AG20443 (cell line): ENCODE results near the gene ATAD2B.
"Not testable (repeated sequence)": the region's sequence is repeated elsewhere in the genome, so short reads cannot be mapped to it uniquely, and the experiment has no call there.

Experiments used
- DNase-seq: peaks from one replicate; pipeline ENCODE4 v3.0.0; 2012; ENCODE audit warnings: low spot score, mixed read lengths

The ATAD2B gene

DNA sequence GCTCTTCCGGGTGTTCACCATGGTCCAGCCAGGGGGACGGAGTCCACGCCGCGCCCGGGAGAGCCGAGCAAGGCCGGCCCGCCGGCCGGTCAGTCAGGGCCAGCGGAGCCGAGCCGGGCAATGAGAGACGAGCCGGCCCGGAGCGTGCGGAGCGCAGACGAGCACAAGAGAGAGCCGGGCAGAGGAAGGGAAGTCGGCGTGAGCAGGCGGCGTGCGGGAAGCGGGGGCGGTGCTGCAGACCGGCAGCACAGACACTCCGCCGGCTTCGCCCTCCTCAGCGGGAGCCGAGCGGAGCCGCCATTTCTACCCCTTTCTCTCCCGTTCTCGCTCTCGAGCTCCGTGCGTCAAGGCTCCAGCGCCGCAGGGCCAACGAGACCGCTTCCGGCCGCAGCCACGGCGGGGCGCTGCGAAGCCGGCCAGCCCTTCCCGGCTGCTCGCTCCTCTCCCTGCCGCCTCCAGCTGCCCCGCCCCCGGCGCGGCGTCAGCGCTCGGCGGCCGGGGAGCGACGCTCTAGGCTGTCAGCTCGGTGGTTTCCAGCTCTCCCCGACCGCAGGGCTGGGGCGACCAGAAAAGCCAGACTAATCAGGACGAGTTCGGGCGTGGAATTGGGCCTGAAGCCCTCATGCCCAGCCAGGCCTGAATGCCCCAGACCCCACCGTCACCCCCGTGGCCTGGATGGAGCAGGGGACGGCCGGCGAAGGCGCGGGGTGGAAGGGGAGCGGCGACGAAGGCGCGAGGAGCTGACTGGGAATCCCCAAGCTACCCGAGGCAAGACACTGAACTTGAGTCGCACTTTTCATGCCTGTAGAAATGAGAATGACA, at the start of gene ATAD2B:
Gene ATAD2B (minus strand): TSS at position 374 of the 822 bp plus-strand sequence. CDS start 353 bp downstream, at position 21.
- DNase-seq, result peak; percentile 98

DNA sequence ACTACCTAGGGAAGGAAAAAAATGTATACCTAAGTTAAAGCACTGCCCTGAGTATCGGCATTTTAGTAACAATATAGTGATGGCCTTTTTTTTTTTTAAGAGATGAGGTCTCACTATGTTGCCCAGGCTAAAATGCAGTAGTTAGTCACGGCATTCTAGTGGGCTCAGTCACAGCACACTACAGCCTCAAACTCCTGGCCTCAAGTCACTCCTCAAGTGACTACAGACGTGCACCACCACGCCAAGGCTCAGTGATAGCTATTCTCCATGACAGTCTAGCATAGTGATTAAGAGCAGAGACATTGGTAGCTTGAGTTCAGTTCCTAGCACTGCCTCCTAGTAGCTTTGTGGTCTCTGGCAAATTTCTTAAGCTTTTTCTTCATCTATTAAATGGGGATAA, 40.9 kb upstream of the ATAD2B start:
- DNase-seq, result no peak

DNA sequence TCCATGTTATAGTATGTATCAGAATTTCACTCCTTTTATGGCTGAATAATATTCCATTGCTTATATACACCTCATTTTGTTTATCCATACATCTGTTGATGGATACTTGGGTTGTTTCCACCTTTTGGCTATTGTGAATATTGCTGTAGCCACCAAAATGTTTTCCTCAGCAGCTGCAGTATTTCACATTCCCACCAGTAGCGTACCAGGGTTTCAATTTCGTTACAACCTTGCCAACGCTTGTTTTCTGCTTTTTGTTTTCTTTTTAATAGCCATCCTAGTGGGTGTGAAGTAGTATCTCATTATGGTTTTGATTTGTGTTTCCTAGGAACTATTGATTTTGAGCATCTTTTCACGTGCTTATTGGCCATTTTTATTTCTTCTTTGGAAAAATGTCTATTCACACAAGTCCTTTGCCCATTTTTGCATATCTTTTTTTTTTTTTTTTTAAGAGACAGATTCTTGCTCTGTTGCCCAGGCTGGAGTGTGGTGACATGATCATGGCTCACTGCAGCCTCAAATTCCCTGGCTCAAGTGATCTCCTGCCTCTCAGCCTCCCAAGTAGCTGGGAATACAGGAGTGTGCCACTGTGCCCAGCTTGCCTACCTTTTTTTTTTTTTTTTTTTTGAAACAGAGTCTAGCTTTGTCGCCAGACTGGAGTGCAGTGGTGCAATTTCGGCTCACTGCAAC, 27.5 kb upstream of the ATAD2B start:
- DNase-seq, result peak; percentile 37

DNA sequence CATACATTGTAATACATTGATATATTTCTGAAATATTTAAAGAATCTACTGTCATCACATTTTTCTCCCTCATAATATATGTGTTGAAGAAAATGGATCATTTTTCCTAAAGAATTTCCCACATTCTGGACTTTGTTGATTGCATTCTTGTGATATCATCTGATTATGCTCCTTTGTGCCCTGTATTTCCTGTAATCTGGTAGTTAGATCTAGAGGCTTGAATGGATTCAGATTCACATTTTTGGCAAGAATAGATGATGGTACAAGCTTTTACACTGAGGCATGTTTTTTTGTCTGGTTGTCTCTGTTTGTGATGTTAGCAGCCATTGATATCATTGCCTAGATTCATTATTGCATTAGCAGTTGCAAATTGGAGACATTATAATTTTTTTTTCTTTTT, 26.7 kb upstream of the ATAD2B start:
- DNase-seq, result no peak

DNA sequence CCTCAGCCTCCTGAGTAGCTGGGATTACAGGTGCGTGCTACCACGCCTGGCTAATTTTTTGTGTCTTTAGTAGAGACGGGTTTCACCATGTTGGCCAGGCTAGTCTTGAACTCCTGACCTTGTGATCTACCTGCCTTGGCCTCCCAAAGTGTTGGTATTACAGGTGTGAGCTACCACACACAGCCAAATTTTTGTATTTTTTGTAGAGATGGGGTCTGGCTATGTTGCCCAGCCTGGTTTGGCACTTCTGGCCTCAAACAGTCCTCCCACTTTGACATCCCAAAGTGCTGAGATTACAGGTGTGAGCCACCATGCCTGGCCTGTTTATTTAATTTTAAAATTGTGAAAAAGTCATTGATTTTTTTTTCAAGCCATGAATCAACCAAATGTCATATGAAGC, 25.6 kb upstream of the ATAD2B start:
- not testable (repeated sequence) for DNase-seq

DNA sequence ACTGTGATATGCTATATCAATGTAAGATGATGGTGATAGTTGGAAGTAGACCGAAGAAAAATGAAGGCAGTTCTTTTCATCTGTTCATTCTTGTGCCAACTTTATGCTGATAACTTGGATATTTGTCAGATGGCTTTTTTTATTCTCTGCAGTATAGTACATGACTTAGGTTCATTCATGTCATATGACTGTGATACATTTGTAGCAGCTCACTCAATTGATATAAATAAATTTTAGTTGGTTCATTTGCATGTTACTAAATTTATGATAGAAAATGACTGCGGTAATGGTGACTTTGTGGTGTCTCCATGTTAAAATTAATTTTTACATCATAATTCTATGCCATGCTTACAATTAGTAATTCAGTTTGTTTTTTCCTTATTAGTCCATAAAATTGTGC, 20.4 kb upstream of the ATAD2B start:
- no peak for DNase-seq

DNA sequence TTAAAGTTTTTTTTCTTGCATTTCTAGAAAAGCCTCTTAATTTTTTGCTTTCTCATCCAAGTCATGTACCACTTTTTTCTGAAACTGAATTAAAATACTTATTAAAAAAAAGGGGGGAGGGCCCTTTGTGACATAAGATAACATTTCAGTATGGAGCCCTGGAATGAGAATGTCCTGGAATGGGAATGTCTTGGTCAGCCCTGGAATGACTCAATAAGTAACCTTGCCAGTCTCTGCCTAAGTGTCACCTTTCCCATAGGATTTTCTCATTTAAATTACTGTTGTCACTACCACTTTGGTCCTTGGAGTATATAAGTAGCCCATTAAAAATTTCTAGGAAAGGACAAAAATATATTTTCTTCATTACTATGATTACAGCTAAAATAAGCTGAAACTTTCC, 18.1 kb upstream of the ATAD2B start:
- DNase-seq, result no peak

DNA sequence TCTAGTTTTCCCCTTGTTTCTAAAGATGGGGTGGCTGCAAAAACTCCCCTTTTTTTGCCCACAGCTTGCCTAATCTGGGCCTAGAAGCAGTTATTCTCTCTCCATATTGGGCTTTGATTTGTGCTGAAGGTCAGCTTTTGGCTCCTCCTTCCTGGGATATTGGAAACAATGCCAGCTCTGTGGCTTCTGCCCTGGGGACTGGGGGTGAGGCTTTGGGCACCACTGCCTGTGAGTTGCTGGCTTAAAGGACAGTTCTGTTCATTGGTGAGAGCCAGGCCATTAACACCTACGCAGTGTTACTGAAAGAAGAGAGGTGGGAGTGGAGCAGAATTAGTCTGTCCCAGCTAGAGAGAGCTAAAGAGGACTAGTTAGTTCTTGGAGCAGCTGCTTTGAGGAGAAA, 17.6 kb upstream of the ATAD2B start:
- DNase-seq, result no peak

DNA sequence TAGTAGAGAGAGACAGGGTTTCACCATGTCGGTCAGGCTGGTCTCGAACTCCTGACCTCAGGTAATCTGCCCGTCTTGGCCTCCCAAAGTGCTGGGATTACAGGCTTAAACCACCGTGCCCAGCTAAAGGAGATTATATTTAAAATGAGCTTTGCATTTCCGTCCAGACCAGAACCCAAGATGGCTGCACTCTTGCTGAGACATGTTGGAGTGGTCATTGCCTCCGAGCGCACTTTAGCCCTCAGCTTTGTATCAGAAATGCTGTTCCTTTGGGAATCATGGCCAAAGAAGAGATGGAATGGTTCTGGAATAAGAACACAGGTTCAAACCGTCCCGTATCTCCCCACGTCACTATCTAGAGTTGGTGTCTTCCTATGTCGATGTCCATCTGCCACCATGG, 16.7 kb upstream of the ATAD2B start:
- no peak for DNase-seq

DNA sequence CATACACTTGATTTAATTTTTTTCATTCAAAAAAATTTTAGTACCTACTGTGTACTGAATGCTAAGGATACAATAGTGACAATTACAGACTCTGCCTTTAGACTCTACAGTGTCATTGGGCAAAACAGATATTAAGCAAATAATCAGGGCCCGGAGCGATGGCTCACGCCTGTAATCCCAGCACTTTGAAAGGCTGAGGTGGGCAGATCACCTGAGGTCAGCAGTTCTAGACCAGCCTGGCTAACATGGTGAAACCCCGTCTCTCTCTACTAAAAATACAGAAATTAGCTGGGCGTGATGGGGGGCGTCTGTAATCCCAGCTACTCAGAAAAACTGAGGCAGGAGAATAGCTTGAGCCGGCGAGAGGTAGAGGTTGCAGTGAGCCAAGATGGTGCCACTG, 14.7 kb upstream of the ATAD2B start:
- DNase-seq, result no peak

DNA sequence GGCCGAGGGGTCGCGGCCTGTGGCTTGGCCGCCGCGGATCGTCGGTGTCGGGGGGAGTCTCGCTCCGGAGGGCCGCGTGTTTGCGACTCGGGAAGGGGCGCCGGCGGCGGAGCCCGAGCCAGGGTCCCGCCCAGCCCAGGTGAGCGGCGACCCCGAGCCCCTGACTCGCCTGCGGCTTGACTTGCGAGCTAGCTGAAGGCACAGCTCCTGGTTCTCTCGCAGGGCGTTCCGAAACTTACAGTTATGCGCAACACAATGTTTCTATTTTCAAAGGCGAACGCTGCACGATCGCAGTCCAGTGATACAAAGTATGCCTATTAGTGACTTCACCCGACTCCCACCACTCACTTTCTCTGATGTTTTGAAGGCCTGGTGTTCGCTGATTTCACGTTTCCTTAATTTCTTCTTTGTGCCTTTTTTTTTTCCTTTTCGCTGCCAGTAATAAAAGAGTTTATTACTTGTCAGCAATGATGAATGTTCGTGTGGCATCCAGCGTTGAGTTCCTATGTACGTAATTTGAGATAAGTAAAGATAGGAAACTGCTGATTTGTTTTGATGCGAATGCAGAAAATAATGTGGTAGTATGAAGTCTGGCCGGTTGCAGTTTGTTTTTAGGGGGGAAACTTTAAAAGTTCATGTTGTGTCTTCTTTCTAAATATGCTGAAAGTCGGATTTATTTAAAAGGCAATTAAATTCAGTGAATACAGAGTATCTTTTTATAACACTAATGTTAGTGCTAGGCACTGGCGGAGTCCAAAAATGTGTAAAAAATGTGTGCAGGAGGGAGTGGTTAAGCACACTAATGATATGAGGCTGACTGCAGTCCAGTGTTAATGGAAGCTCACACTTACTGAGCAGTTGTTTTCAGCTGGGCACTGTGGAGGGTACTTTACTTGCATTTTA, 14.0 kb upstream of the ATAD2B start:
- DNase-seq, result peak; percentile 10

DNA sequence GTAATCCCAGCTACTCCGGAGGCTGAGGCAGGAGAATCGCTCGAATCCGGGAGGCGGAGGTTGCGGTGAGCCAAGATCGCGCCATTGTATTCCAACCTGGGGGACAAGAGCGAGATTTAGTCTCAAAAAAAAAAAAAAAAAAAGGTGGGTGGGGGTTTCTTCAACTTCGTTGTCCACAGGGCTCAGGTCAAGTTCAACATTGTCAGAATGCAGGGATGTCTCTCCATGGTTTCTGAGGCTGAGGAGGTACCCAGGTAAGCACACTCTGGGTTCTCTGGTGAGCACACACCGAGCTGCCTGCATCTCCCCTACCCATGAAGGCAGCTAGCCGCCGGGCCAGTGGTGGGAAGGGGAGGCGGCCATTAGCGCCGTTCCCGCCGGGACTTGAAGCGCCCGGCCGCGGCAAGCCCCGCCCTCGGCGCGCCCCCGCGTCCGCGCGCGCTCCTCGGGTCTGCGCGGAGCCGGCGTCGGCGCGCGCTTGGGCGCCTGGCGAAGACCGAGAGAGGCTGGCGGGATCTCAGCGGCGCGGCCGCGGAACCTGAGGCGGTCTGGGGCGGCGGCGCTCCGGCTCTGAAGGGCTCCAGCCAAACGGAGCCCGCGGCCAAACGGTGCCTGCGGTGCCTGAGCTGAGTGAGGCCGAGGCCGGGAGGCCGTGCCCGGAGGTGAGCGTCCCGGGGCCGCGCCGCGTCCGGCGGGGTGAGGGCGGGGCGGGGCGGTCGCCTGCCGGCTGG, 13.2 kb upstream of the ATAD2B start, which contains the start of gene UBXN2A:
Gene UBXN2A (plus strand): TSS at position 477 of the 731 bp plus-strand sequence. CDS start 17,852 bp downstream, outside the sequence.
- DNase-seq, result peak; percentile 96

DNA sequence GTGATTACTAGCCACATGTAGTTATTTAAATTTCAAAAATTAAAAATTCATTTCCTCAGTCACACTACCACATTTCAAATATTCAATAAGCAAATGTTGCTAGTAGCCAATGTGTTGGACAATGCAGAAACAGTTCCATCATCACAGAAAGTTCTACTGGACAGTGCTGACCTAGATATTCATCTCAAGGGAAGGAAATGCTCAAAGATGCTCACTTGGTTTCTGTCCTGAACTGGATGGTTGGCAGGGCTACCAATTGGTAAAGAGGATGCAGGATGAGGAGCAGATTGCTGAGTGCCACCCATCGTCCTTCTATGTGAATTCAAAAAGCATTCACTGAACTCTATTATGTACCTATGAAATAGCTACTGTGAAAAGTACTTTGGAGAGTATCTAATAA, 7.3 kb upstream of the ATAD2B start:
- no peak for DNase-seq

DNA sequence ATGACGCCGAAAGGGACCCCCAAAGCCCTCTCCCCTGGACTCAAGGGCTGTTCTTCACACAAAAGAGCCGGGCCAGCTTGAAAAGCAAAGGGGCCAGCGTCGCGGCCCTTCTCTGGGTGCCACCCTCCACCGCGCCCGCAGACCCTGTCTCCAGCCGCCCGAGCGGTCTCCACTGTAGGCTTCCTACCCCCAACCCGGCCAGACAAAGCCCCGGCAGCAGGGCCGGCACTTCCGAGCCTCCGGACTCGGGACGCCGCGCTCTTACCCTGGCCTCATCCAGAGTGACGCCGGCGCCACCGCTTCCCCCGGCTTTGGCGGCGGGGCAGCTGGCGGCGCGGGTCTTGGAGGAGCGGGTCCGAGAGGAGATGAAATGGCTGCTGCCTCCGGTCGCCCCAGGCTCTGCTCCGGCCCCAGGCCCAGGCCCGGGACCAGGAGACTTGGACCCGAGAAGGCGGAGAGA, 603 bp downstream of the ATAD2B start:
- peak; percentile 58 for DNase-seq

DNA sequence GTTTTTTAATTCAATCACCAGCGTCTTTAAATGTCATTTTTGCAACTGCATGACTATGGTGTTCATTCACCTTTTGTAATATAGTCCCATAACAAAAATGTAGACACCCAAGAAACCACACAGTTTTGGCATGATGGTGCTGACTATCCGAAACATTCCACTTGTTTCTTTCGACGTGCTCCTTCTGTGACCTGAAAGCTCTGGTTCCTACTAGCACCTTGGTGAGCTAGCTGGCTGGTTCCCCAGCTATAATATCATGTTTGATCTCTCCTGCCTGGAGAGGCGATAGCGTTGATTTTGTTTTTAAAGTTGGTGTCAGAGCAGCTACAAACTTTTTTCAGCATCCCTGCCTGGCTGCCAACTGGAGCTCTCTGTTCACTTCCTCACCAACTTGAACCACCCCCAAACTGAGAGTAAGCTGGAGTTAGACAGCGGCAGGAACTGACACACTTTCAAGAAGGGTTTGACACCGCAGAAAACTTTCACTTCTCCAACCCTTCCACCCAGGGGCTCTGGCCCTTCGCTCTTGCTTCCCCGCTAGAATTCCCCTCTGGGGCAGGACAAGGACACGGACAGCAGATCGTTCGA, 1.1 kb downstream of the ATAD2B start:
- peak; percentile 55 for DNase-seq

DNA sequence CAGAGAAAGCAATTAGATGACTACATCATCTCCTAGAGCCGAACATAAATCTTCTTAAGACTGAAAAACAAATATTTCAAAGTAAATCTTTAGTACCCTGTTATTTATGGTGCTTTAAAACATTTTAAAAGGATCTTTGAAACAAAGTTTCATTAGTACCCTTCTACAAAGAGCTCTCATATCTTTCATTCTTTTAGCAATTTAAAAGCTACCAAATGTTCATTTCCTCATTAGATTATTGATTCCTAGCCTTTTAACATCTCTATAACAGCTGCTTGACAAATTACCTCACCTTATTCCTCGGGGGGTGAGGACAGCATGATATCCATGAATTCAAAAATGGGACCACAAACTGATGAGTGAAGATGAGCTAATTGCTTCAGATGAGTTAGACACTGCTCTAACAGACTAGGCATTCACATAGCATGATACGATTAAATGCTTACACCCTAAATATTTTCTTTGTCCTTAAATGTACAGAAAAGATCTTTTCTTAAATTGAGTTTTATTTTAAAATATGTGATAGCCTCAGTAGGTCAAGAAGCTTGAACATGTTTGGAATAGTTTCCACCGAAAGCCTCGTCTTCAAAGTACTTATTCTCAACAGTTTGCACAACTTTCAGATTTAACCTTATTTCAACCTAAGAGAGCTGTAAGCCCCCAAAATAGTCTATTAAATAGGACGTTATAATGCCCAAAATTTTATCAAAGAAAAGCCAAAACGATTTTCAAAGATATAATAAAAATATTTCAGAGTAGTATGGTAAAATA, 2.1 kb downstream of the ATAD2B start:
- DNase-seq, result no peak

DNA sequence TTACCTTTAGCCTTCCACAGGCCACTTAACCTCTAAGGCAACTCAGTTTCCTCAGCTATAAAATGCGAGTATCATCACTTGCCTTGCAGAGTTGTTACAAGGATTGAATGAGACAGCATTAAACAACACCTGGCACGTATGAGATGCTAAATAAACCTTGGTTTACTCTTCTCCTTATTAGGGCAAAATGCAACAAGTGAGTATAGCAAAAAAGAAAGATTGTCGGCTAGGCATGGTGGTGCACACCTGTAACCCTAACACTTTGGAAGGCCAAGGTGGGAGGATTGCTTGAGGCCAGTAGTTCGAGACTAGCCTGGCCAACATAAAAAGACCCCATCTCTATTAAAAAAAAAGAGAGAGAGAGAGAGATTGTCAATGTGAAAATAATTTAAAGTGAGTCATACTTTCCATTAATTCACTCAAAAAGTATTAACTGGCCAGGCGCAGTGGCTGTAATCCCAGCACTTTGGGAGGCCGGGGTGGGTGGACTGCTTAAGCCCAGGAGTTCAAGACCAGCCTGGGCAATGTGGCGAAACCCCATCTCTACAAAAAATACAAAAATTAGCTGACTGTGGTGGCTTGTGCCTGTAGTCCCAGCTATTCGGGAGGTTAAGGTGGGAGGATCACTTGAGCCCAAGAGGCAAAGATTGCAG, 8.0 kb downstream of the ATAD2B start:
- no peak for DNase-seq

DNA sequence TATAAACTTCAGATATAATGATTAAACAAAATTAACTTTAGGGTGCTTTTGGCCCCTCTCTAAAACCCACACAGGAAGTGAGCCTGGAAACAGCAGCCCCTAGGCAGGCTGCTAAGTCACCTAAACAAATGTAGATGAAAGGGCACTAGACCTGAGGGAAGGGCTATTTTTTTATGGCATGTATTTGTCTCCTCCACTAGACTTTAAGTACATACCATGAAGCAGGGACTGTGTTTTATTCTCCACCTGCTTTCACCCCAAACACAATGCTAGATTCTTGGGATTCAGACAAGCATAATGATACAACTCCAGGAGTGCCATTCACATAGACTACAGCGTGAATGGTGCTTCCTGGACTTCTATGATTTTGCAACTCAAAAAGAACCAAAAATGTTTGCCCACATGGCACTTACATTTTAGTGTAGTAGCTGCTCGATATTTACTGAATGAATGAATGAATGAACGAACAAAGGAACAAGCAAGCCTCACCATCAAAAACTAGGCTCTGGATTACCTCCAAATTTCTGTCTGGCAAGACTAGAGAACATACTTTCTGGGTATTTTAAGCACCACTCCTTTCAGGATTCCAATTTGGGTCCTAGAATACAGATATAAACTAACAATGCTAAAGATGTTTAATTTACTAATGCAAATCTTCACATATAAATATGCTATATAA, 10.1 kb downstream of the ATAD2B start:
- DNase-seq, result no peak

DNA sequence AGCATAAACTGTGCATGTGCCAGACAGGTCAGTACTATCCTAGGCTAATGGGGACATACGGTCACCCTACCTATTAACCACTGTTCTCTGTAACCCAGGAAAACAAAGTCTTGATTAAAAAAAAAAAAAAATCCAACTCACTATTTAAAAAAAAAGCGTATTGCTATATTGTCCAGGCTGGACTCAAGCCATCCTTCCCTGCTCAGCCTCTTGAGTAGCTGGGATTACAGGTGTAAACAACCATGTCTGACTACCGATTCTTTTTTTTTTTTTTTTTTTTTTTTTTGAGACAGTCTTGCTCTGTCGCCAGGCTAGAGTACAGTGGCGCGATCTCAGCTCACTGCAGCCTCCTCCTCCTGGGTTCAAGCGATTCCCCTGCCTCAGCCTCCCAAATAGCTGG, 11.6 kb downstream of the ATAD2B start:
- no peak for DNase-seq
